Measurements from ENCODE around the gene SLC26A11.

GRCh38 chr17:80261159-80261894 lies 41.1 kb downstream of the SLC26A11 start:
- no peak for TF ChIP-seq EZH2phosphoT487 (IDR thresholded peaks at IDR 0.05; ENCODE audit: insufficient read depth, low read depth)
- TF ChIP-seq EZH2 (IDR thresholded peaks at IDR 0.05; ENCODE audit: insufficient read depth, poor library complexity, severe bottlenecking): no peak
